GM06990 (cell line): ENCODE data around the gene UBE2L5.

Experiments used
- DNase-seq: peaks from one replicate; pipeline ENCODE4 v3.0.0-alpha.2; 2011; ENCODE audit not compliant: insufficient read length; ENCODE audit errors: extremely low read depth
- H3K27me3 ChIP-seq: replicated peaks from 2 replicates; pipeline ENCODE4 v1.6.0; 2011; ENCODE audit warnings: low read length; ENCODE audit not compliant: control insufficient read depth, insufficient read depth
- H3K36me3 ChIP-seq: 2 replicates; pipeline ENCODE4 v1.5.1; 2011; ENCODE audit warnings: low read length; ENCODE audit not compliant: control insufficient read depth, insufficient read depth
- H3K4me3 ChIP-seq: replicated peaks from 2 replicates; pipeline ENCODE4 v1.5.1; 2011; ENCODE audit warnings: low read depth, mild to moderate bottlenecking, control low read depth, low read length
- CTCF ChIP-seq: IDR thresholded peaks from 2 replicates; pipeline ENCODE4 v1.5.1; 2011; ENCODE audit warnings: low read length, control low read depth, mild to moderate bottlenecking, inconsistent platforms; ENCODE audit not compliant: insufficient read depth, poor library complexity, severe bottlenecking

Gene UBE2L5

GRCh38 chr13:30409886-30410704 lies 12.2 kb upstream of the UBE2L5 start:
- DNase-seq = no peak
- Histone ChIP-seq H3K27me3 (no peaks in the 10 kb centered on the region), H3K36me3 (no peaks in the 10 kb centered on the region), H3K4me3 (no peak overlapping the region)
- TF ChIP-seq CTCF = no peak

- DNase-seq = no peak
- no peak for TF ChIP-seq CTCF
- H3K4me3 ChIP-seq = no peak overlapping the region
- no peaks in the 10 kb centered on the region for H3K27me3 ChIP-seq
- no peaks in the 10 kb centered on the region for H3K36me3 ChIP-seq
Observed at GRCh38 chr13:30410705-30411125, 11.6 kb upstream of the UBE2L5 start.

GRCh38 chr13:30412346-30412745 lies 9.9 kb upstream of the UBE2L5 start:
- no peak for TF ChIP-seq CTCF
- H3K4me3 ChIP-seq = no peak overlapping the region

GRCh38 chr13:30413842-30414241 lies 8.5 kb upstream of the UBE2L5 start:
- Histone ChIP-seq H3K27me3 (no peaks in the 10 kb centered on the region), H3K36me3 (no peaks in the 10 kb centered on the region), H3K4me3 (no peak overlapping the region)
- no peak for TF ChIP-seq CTCF
- no peak for DNase-seq

More at GRCh38 chr13:30412346-30412745, 9.9 kb upstream of the UBE2L5 start:
- Histone ChIP-seq H3K27me3 (no peaks in the 10 kb centered on the region), H3K36me3 (no peaks in the 10 kb centered on the region)
- no peak for DNase-seq

GRCh38 chr13:30415430-30416030 lies 6.8 kb upstream of the UBE2L5 start:
- Histone ChIP-seq H3K4me3 (peak overlapping the region; percentile 43), H3K36me3 (no peaks in the 10 kb centered on the region), H3K27me3 (no peaks in the 10 kb centered on the region)
- DNase-seq = peak; percentile 61
- no peak for TF ChIP-seq CTCF
